ENCODE measurements around the gene MAP2K1.

- TF ChIP-seq CTCF (conservative IDR thresholded peaks at IDR 0.05; ENCODE audit: low read depth, low read length) (no peak), MXI1 (IDR thresholded peaks at IDR 0.05; ENCODE audit: borderline replicate concordance, low read depth, low read length) (peak; percentile 14; the same call in 1 of the 2 replicates), RFX5 (IDR thresholded peaks at IDR 0.05; ENCODE audit: low read depth, low read length) (no peak), USF2 (IDR thresholded peaks at IDR 0.05; ENCODE audit: low read depth, low read length) (0 out of 2 replicates have a peak, but pooled peaks have one; percentile 6), CEBPB (IDR thresholded peaks at IDR 0.05; ENCODE audit: low read depth, low read length) (no peak), POLR2A (IDR thresholded peaks at IDR 0.05; ENCODE audit: low read depth, low read length) (peak; percentile 46; the same call in 1 of the 2 replicates), SMC3 (IDR thresholded peaks at IDR 0.05; ENCODE audit: low read depth, low read length) (no peak), ELK1 (IDR thresholded peaks at IDR 0.05; ENCODE audit: borderline replicate concordance, low read depth, low read length) (no peak), RAD21 (IDR thresholded peaks at IDR 0.05; ENCODE audit: low read length) (no peak), CHD1 (IDR thresholded peaks at IDR 0.05; ENCODE audit: low read depth, low read length) (no peak)
Observed at GRCh38 chr15:66356359-66357236, 30.1 kb upstream of the MAP2K1 start, which contains the start of gene TIPIN.

Measured in IMR-90 (cell line).